GM23338 (cell line): ENCODE data around the gene TNNT3.

Source experiments
- CTCF ChIP-seq, 2 experiments: fragments of 200-600 bp in 1 of 2; sonication (generic) in 1 of 2; conservative IDR thresholded peaks; 2 replicates each; pipeline versions ENCODE4 v1.5.1 to v1.6.1; 2016 to 2017; ENCODE audit warnings: antibody characterized with exemption in 2 of 2, low read depth in 2 of 2, mild to moderate bottlenecking in 2 of 2, moderate library complexity in 1 of 2
- ETS1 ChIP-seq: IDR thresholded peaks from 2 replicates; pipeline ENCODE4 v1.6.1; 2016; ENCODE audit warnings: antibody characterized with exemption

GRCh38 chr11:1876361-1877063 is 43.0 kb upstream of the TNNT3 start:
- TF ChIP-seq ETS1 (no peak), CTCF (conservative IDR thresholded peaks at IDR 0.05; ENCODE audit: low read depth in 2 of 2) (peak; percentile 69 to 78)
